Measurements from ENCODE around the gene STIP1. TPM values are rescaled to one million over a fixed set of nuclear protein-coding genes. Genes with fewer than 3 reads are reported as not detected.

Gene STIP1
- polyA plus RNA-seq, 1 donor from 2014 or later = 161 TPM

- Histone ChIP-seq H4K20me1 (ENCODE audit: insufficient read depth) (no peaks in the 10 kb centered on the region), H2AFZ (ENCODE audit: low read depth, low read length) (no peak overlapping the region), H3K9ac (ENCODE audit: low read length) (no peak overlapping the region), H3K9me2 (ENCODE audit: insufficient read depth, low read length) (no peaks in the 10 kb centered on the region), H3K4me3 (ENCODE audit: low read length) (no peak overlapping the region), H3F3A (ENCODE audit: insufficient read depth, low read length, poor library complexity, severe bottlenecking) (no peaks in the 10 kb centered on the region), H3K9me3 (ENCODE audit: low read length) (no peaks in the 10 kb centered on the region), H3K27ac (ENCODE audit: low read length) (no peak overlapping the region), H3K36me3 (ENCODE audit: insufficient read depth, low read length) (peaks cover 6% of the 10 kb centered on the region), H3K4me2 (ENCODE audit: low read length) (no peak overlapping the region), H3K79me2 (replicated peaks; ENCODE audit: insufficient read depth, low read length) (no peaks in the 10 kb centered on the region), H3K27me3 (ENCODE audit: insufficient read depth, low read depth, low read length) (no peaks in the 10 kb centered on the region)
- TF ChIP-seq POLR2AphosphoS5 (IDR thresholded peaks at IDR 0.05) (no peak), REST (IDR thresholded peaks at IDR 0.05; ENCODE audit: borderline replicate concordance) (no peak), CTCF (IDR thresholded peaks at IDR 0.05; ENCODE audit: poor library complexity, severe bottlenecking) (no peak), RAD21 (conservative IDR thresholded peaks at IDR 0.05) (no peak), SMC3 (conservative IDR thresholded peaks at IDR 0.05; ENCODE audit: poor library complexity) (no peak), EP300 (conservative IDR thresholded peaks at IDR 0.05; ENCODE audit: poor library complexity, severe bottlenecking) (no peak), EZH2 (IDR thresholded peaks at IDR 0.05; ENCODE audit: borderline replicate concordance, insufficient read depth, low read length, poor library complexity, severe bottlenecking) (no peak), TAF1 (IDR thresholded peaks at IDR 0.05; ENCODE audit: low read depth) (no peak), MXI1 (conservative IDR thresholded peaks at IDR 0.05; ENCODE audit: poor library complexity, severe bottlenecking) (no peak)
Observed at GRCh38 chr11:64208796-64209562, 23.0 kb downstream of the STIP1 start.

GRCh38 chr11:64209563-64209843, 23.5 kb downstream of the STIP1 start:
- Histone ChIP-seq H3K79me2 (replicated peaks; ENCODE audit: insufficient read depth, low read length) (no peaks in the 10 kb centered on the region), H4K20me1 (ENCODE audit: insufficient read depth) (no peaks in the 10 kb centered on the region), H3K27me3 (ENCODE audit: insufficient read depth, low read depth, low read length) (no peaks in the 10 kb centered on the region), H3K36me3 (ENCODE audit: insufficient read depth, low read length) (peaks cover 2% of the 10 kb centered on the region), H3K27ac (ENCODE audit: low read length) (no peak overlapping the region), H3K9me2 (ENCODE audit: insufficient read depth, low read length) (no peaks in the 10 kb centered on the region), H3K4me2 (ENCODE audit: low read length) (no peak overlapping the region), H3K9ac (ENCODE audit: low read length) (no peak overlapping the region), H2AFZ (ENCODE audit: low read depth, low read length) (no peak overlapping the region), H3K4me3 (ENCODE audit: low read length) (no peak overlapping the region), H3F3A (ENCODE audit: insufficient read depth, low read length, poor library complexity, severe bottlenecking) (no peaks in the 10 kb centered on the region), H3K9me3 (ENCODE audit: low read length) (no peaks in the 10 kb centered on the region)
- TF ChIP-seq EZH2 (IDR thresholded peaks at IDR 0.05; ENCODE audit: borderline replicate concordance, insufficient read depth, low read length, poor library complexity, severe bottlenecking) (no peak), MXI1 (conservative IDR thresholded peaks at IDR 0.05; ENCODE audit: poor library complexity, severe bottlenecking) (no peak), POLR2AphosphoS5 (IDR thresholded peaks at IDR 0.05) (no peak), TAF1 (IDR thresholded peaks at IDR 0.05; ENCODE audit: low read depth) (no peak), REST (IDR thresholded peaks at IDR 0.05; ENCODE audit: borderline replicate concordance) (no peak), EP300 (conservative IDR thresholded peaks at IDR 0.05; ENCODE audit: poor library complexity, severe bottlenecking) (no peak)
